ENCODE measurements around the gene MAML3.

DNA sequence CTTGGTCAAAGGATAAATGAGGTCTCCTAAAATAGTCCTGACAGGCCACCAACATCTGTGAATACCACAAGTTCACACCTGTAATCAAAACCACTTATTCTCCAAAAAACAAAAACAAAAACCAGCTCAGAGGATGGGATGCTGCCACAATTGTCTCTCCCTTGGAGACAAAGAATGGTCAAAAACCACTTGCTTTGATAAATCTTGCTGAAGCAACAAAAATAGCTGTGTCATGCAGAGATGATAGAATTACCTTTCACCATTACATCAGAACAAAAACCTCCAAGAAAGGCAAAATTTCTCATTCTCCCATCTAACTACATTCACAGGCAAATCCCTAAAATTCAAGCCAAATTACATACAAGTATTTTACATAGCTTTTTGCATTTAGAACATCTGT, 180.4 kb downstream of the MAML3 start:
- TF ChIP-seq EZH2 (IDR thresholded peaks at IDR 0.05; ENCODE audit: borderline replicate concordance, low read length), result no peak
- TF ChIP-seq, protein P1, sequence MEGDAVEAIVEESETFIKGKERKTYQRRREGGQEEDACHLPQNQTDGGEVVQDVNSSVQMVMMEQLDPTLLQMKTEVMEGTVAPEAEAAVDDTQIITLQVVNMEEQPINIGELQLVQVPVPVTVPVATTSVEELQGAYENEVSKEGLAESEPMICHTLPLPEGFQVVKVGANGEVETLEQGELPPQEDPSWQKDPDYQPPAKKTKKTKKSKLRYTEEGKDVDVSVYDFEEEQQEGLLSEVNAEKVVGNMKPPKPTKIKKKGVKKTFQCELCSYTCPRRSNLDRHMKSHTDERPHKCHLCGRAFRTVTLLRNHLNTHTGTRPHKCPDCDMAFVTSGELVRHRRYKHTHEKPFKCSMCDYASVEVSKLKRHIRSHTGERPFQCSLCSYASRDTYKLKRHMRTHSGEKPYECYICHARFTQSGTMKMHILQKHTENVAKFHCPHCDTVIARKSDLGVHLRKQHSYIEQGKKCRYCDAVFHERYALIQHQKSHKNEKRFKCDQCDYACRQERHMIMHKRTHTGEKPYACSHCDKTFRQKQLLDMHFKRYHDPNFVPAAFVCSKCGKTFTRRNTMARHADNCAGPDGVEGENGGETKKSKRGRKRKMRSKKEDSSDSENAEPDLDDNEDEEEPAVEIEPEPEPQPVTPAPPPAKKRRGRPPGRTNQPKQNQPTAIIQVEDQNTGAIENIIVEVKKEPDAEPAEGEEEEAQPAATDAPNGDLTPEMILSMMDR (IDR thresholded peaks at IDR 0.05; ENCODE audit: low read length), result no peak
